WTC11 (cell line): ENCODE results near the gene HSPB6. TPM values are rescaled to one million over a fixed set of nuclear protein-coding genes. Genes with fewer than 3 reads are reported as not detected.

ENCODE experiments used
- ATAC-seq: fragments of 200-7000 bp; cut with Tn5 transposase; 2 replicates; pipeline ENCODE4 v1.10.0; 2021; ENCODE audit warnings: mild to moderate bottlenecking, moderate library complexity
- CTCF ChIA-PET: fragments of 300-600 bp; sonication (Branson Sonifier 250); formaldehyde crosslinking; loops from one replicate; lab custom pipeline; 2021; ENCODE audit warnings: antibody characterized with exemption; lab: Charles Lee
- POLR2A ChIA-PET: fragments of 350-600 bp; sonication (Branson Sonifier 250); formaldehyde crosslinking; loops from one replicate; lab custom pipeline; 2021; ENCODE audit warnings: antibody characterized with exemption; lab: Charles Lee
- DNase-seq: peaks from one replicate; pipeline ENCODE4 v3.0.0; 2021; ENCODE audit warnings: low spot score
- H3K27ac Mint-ChIP-seq: 2 replicates; pipeline ENCODE4 v1.8.0; 2021; ENCODE audit warnings: mixed read lengths
- H3K27me3 Mint-ChIP-seq: 2 replicates; pipeline ENCODE4 v1.8.0; 2021; ENCODE audit warnings: low read depth, mild to moderate bottlenecking, moderate library complexity, mixed read lengths
- H3K36me3 Mint-ChIP-seq: 2 replicates; pipeline ENCODE4 v1.8.0; 2021; ENCODE audit warnings: mixed read lengths
- H3K4me1 Mint-ChIP-seq: 2 replicates; pipeline ENCODE4 v1.8.0; 2022; ENCODE audit warnings: mixed read lengths
- H3K4me3 Mint-ChIP-seq: 2 replicates; pipeline ENCODE4 v1.8.0; 2021; ENCODE audit warnings: mild to moderate bottlenecking, moderate library complexity, mixed read lengths
- H3K9me3 Mint-ChIP-seq: 2 replicates; pipeline ENCODE4 v1.8.0; 2021; ENCODE audit warnings: mixed read lengths
- AFF4 ChIP-seq: sonication (generic); formaldehyde crosslinking; IDR thresholded peaks from 2 replicates; pipeline ENCODE4 v1.8.1; 2023; ENCODE audit warnings: mild to moderate bottlenecking, missing genetic modification reagents, borderline replicate concordance
- ATF2 ChIP-seq: sonication (generic); formaldehyde crosslinking; IDR thresholded peaks from 2 replicates; pipeline ENCODE4 v1.8.1; 2022; ENCODE audit warnings: low read depth, missing genetic modification reagents, borderline replicate concordance
- CDX4 ChIP-seq: fragments of 250-450 bp; sonication (Bioruptor Pico); IDR thresholded peaks from 2 replicates; pipeline ENCODE4 v1.9.0; 2021; ENCODE audit warnings: moderate library complexity, mild to moderate bottlenecking, inconsistent platforms, borderline replicate concordance
- CREB1 ChIP-seq: sonication (generic); formaldehyde crosslinking; IDR thresholded peaks from 2 replicates; pipeline ENCODE4 v1.8.0; 2023; ENCODE audit warnings: mild to moderate bottlenecking, missing genetic modification reagents
- EMX1 ChIP-seq: fragments of 250-450 bp; sonication (Bioruptor Pico); IDR thresholded peaks from 2 replicates; pipeline ENCODE4 v1.8.0; 2021; ENCODE audit warnings: mild to moderate bottlenecking
- FOXP1 ChIP-seq: sonication (generic); formaldehyde crosslinking; IDR thresholded peaks from 2 replicates; pipeline ENCODE4 v1.8.0; 2022; ENCODE audit warnings: missing genetic modification reagents, mild to moderate bottlenecking, moderate library complexity, borderline replicate concordance
- FOXP4 ChIP-seq: sonication (generic); formaldehyde crosslinking; IDR thresholded peaks from 2 replicates; pipeline ENCODE4 v1.8.0; 2022; ENCODE audit warnings: mild to moderate bottlenecking, missing genetic modification reagents
- KAT7 ChIP-seq: sonication (generic); formaldehyde crosslinking; IDR thresholded peaks from 2 replicates; pipeline ENCODE4 v1.8.1; 2023; ENCODE audit warnings: missing genetic modification reagents, mild to moderate bottlenecking, borderline replicate concordance
- MLX ChIP-seq: sonication (generic); formaldehyde crosslinking; IDR thresholded peaks from 2 replicates; pipeline ENCODE4 v1.8.1; 2023; ENCODE audit warnings: mild to moderate bottlenecking, missing genetic modification reagents, moderate library complexity
- NR2C2 ChIP-seq: sonication (generic); formaldehyde crosslinking; IDR thresholded peaks from 2 replicates; pipeline ENCODE4 v1.8.0; 2022; ENCODE audit warnings: mild to moderate bottlenecking, missing genetic modification reagents
- TEAD1 ChIP-seq: sonication (generic); formaldehyde crosslinking; IDR thresholded peaks from 2 replicates; pipeline ENCODE4 v1.8.0; 2022; ENCODE audit warnings: mild to moderate bottlenecking, missing genetic modification reagents
- ZNF396 ChIP-seq: fragments of 250-450 bp; sonication (Bioruptor Pico); IDR thresholded peaks from 2 replicates; pipeline ENCODE4 v1.8.0; 2021; ENCODE audit warnings: mild to moderate bottlenecking, moderate library complexity, borderline replicate concordance
- total RNA-seq: library from RNA; stranded (reverse); gene quantifications from 3 replicates; pipeline ENCODE4 v1.2.3, GENCODE V29; 2021

HSPB6 gene
- total RNA-seq, 1 experiment from 2014 or later: 1.7 TPM

- DNase-seq (peak; percentile 64), ATAC-seq (peak; percentile 39)
- Mint-ChIP-seq H3K9me3 (no peaks in the 10 kb centered on the region), H3K27ac (peak overlapping the region; percentile 5; the same call in 1 of the 2 replicates), H3K36me3 (no peaks in the 10 kb centered on the region), H3K4me1 (peaks cover 29% of the 10 kb centered on the region), H3K4me3 (peak overlapping the region; percentile 65), H3K27me3 (no peaks in the 10 kb centered on the region)
- ChIA-PET CTCF (interaction anchor here (0.6 to 2.8 kb wide), 55 partner anchors 8 to 327 kb away, joined by 3 to 41 read pairs (median 7); partner anchors contain the start of genes APLP1, ARHGAP33, HAUS5 and HSPB6), POLR2A (interaction anchor here (0.7 to 1.6 kb wide), 7 partner anchors 26 to 226 kb away, joined by 3 to 10 read pairs (median 3); partner anchors contain the start of genes COX6B1, HSPB6, IGFLR1 and PROSER3)
- TF ChIP-seq CDX4 (CRISPR knock-in tag) (no peak), ZNF396 (CRISPR knock-in tag) (no peak), EMX1 (CRISPR knock-in tag) (no peak), CREB1 (CRISPR knock-in tag) (no peak), TEAD1 (no peak), NR2C2 (CRISPR knock-in tag) (no peak)
Measured at GRCh38 chr19:35783469-35784434, 26.9 kb upstream of the HSPB6 start.

GRCh38 chr19:35782589-35782988, 25.8 kb upstream of the HSPB6 start:
- ChIA-PET CTCF (no interaction called here), POLR2A (no interaction called here)
- no peaks in the 10 kb centered on the region for H3K9me3 Mint-ChIP-seq
- no peak overlapping the region for H3K4me3 Mint-ChIP-seq
- H3K36me3 Mint-ChIP-seq: no peaks in the 10 kb centered on the region
- peaks cover 5% of the 10 kb centered on the region for H3K27me3 Mint-ChIP-seq
- ATAC-seq: no peak
- H3K4me1 Mint-ChIP-seq: peaks cover 34% of the 10 kb centered on the region
- DNase-seq: no peak
- TF ChIP-seq ATF2 (CRISPR knock-in tag) (no peak), MLX (CRISPR knock-in tag) (no peak)
- H3K27ac Mint-ChIP-seq: no peak overlapping the region; the same call in 1 of the 2 replicates

- H3K4me3 Mint-ChIP-seq: no peak overlapping the region; the same call in 1 of the 2 replicates
- no peaks in the 10 kb centered on the region for H3K36me3 Mint-ChIP-seq
- peaks cover 11% of the 10 kb centered on the region for H3K27me3 Mint-ChIP-seq
- H3K9me3 Mint-ChIP-seq: no peaks in the 10 kb centered on the region
- H3K27ac Mint-ChIP-seq: no peak overlapping the region
- no peak for TF ChIP-seq FOXP1 (CRISPR knock-in tag)
- TF ChIP-seq KAT7: no peak
- TF ChIP-seq AFF4 (CRISPR knock-in tag): no peak
- no peak for TF ChIP-seq FOXP4
- ATAC-seq (peak; percentile 8), DNase-seq (peak; percentile 57)
- ChIA-PET CTCF (interaction anchor here (0.6 kb wide), 1 partner anchor 12 kb away, joined by 3 read pairs; no protein-coding TSS in a partner anchor), POLR2A (no interaction called here)
- H3K4me1 Mint-ChIP-seq: peaks cover 43% of the 10 kb centered on the region
Measured at GRCh38 chr19:35781650-35782049, 24.8 kb upstream of the HSPB6 start.
